MM.1S (cell line): ENCODE measurements around the gene NEURL1B.

Experiments
- EZH2 ChIP-seq: fragments of 300-600 bp; sonication (generic); optimal IDR thresholded peaks from 2 replicates; pipeline ENCODE3; 2017; ENCODE audit warnings: low read depth, mild to moderate bottlenecking, antibody characterized with exemption, low read length, mixed read lengths
- EZH2phosphoT487 ChIP-seq: fragments of 300-600 bp; sonication (generic); IDR thresholded peaks from 2 replicates; pipeline ENCODE4 v1.6.1; 2018; ENCODE audit warnings: antibody characterized with exemption, low read length
- TF ChIP-seq, protein P1 (sequence below): fragments of 300-600 bp; sonication (generic); IDR thresholded peaks from 2 replicates; pipeline ENCODE4 v1.5.1; 2016; ENCODE audit warnings: antibody characterized with exemption, low read length, mixed read lengths

DNA sequence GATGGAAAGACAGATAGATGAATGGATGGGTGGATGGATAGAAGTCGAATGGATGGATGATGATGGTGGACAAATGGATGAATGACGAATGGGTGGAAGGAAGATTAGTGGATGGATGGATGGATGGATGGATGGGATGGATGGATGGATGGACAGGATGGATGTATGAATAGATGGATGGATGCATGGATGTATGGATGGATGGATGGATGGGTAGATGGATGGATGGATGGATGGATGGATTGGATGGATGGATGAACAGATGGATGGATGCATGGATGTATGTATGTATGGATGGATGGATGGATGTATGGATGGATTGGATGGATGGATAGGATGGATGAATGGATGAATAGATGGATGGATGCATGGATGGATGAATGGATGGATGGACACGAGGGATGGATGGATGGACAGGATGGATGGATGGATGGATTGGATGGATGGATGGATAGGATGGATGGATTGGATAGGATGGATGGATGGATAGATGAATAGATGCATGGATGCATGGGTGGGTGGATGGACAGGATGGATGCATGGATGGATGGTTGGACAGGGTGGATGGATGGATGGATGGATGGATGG, 77.6 kb downstream of the NEURL1B start:
- TF ChIP-seq, protein P1, sequence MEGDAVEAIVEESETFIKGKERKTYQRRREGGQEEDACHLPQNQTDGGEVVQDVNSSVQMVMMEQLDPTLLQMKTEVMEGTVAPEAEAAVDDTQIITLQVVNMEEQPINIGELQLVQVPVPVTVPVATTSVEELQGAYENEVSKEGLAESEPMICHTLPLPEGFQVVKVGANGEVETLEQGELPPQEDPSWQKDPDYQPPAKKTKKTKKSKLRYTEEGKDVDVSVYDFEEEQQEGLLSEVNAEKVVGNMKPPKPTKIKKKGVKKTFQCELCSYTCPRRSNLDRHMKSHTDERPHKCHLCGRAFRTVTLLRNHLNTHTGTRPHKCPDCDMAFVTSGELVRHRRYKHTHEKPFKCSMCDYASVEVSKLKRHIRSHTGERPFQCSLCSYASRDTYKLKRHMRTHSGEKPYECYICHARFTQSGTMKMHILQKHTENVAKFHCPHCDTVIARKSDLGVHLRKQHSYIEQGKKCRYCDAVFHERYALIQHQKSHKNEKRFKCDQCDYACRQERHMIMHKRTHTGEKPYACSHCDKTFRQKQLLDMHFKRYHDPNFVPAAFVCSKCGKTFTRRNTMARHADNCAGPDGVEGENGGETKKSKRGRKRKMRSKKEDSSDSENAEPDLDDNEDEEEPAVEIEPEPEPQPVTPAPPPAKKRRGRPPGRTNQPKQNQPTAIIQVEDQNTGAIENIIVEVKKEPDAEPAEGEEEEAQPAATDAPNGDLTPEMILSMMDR = no peak
- no peak for TF ChIP-seq EZH2phosphoT487
- no peak for TF ChIP-seq EZH2
